Fibroblast of lung (primary cell): ENCODE measurements around the gene PLLP.

Experiments
- EZH2 ChIP-seq: IDR thresholded peaks from 2 replicates; pipeline ENCODE4 v1.5.1; 2012; ENCODE audit warnings: low read length, control low read depth, mild to moderate bottlenecking; ENCODE audit errors: missing control alignments
- TF ChIP-seq, protein P1 (sequence below), 2 donors: IDR thresholded peaks in 1 of 2; conservative IDR thresholded peaks in 1 of 2; 1 replicate in 1 of 2; 2 replicates in 1 of 2; pipeline ENCODE4 v1.5.1; 2011 to 2012; ENCODE audit warnings: low read length in 2 of 2, control low read depth in 1 of 2, inconsistent platforms in 1 of 2, low read depth in 1 of 2, mild to moderate bottlenecking in 1 of 2

- TF ChIP-seq, protein P1, sequence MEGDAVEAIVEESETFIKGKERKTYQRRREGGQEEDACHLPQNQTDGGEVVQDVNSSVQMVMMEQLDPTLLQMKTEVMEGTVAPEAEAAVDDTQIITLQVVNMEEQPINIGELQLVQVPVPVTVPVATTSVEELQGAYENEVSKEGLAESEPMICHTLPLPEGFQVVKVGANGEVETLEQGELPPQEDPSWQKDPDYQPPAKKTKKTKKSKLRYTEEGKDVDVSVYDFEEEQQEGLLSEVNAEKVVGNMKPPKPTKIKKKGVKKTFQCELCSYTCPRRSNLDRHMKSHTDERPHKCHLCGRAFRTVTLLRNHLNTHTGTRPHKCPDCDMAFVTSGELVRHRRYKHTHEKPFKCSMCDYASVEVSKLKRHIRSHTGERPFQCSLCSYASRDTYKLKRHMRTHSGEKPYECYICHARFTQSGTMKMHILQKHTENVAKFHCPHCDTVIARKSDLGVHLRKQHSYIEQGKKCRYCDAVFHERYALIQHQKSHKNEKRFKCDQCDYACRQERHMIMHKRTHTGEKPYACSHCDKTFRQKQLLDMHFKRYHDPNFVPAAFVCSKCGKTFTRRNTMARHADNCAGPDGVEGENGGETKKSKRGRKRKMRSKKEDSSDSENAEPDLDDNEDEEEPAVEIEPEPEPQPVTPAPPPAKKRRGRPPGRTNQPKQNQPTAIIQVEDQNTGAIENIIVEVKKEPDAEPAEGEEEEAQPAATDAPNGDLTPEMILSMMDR (conservative IDR thresholded peaks at IDR 0.05 in 1 of 2, IDR thresholded peaks at IDR 0.05 in 1 of 2; ENCODE audit: low read depth in 1 of 2, low read length in 2 of 2), result no peak
- no peak for TF ChIP-seq EZH2
Measured at GRCh38 chr16:57310801-57311200, 26.3 kb upstream of the PLLP start.
